ENCODE results near the gene SEC11A.

The SEC11A gene

GRCh38 chr15:84658080-84658787 is 57.7 kb downstream of the SEC11A start, which contains the start of gene NMB:
Gene NMB (minus strand): TSS chr15:84658199. CDS start chr15:84658152, 47 bp downstream.
- no peak within 1 kb of the TSS for H3K27ac ChIP-seq
- no peaks in the 10 kb centered on the region for H3K36me3 ChIP-seq (ENCODE audit: control insufficient read depth, insufficient read depth, low read length)
- peak; percentile 46 for TF ChIP-seq CTCF (IDR thresholded peaks at IDR 0.05)

GRCh38 chr15:84657748-84658079 is 58.2 kb downstream of the SEC11A start:
- Histone ChIP-seq H3K79me2 (peaks cover 4% of the 10 kb centered on the region), H3K9ac (no peak overlapping the region), H3K4me3 (ENCODE audit: low read depth, low read length) (peak overlapping the region; percentile 40), H3K4me2 (ENCODE audit: low read length) (peak overlapping the region; percentile 78), H3K4me1 (peaks cover 6% of the 10 kb centered on the region), H3K36me3 (ENCODE audit: control insufficient read depth, insufficient read depth, low read length) (no peaks in the 10 kb centered on the region), H3K27ac (no peak overlapping the region), H3K9me3 (ENCODE audit: control insufficient read depth, low read length) (no peaks in the 10 kb centered on the region), H3K27me3 (ENCODE audit: control insufficient read depth, insufficient read depth, low read length) (no peaks in the 10 kb centered on the region), H2AFZ (peak overlapping the region; percentile 89)
- TF ChIP-seq CTCF (IDR thresholded peaks at IDR 0.05) = no peak

More at GRCh38 chr15:84658080-84658787, 57.7 kb downstream of the SEC11A start, which contains the start of gene NMB:
- peak within 1 kb of the TSS; percentile 78 for H3K4me2 ChIP-seq (ENCODE audit: low read length)
- H3K4me3 ChIP-seq (ENCODE audit: low read depth, low read length) = peak within 1 kb of the TSS; percentile 40
- H3K4me1 ChIP-seq = peaks cover 4% of the 10 kb centered on the region
- H3K9ac ChIP-seq = no peak within 1 kb of the TSS
- no peaks in the 10 kb centered on the region for H3K27me3 ChIP-seq (ENCODE audit: control insufficient read depth, insufficient read depth, low read length)
- no peaks in the 10 kb centered on the region for H3K9me3 ChIP-seq (ENCODE audit: control insufficient read depth, low read length)
- peaks cover 4% of the 10 kb centered on the region for H3K79me2 ChIP-seq
- peak within 1 kb of the TSS; percentile 89 for H2AFZ ChIP-seq

- no peak overlapping the region for H2AFZ ChIP-seq
- TF ChIP-seq CTCF (IDR thresholded peaks at IDR 0.05) = no peak
- peaks cover 6% of the 10 kb centered on the region for H3K4me1 ChIP-seq
- H3K4me3 ChIP-seq (ENCODE audit: low read depth, low read length) = no peak overlapping the region
- no peak overlapping the region for H3K4me2 ChIP-seq (ENCODE audit: low read length)
- no peaks in the 10 kb centered on the region for H3K9me3 ChIP-seq (ENCODE audit: control insufficient read depth, low read length)
- H3K79me2 ChIP-seq = peaks cover 4% of the 10 kb centered on the region
- H3K9ac ChIP-seq = no peak overlapping the region
- H3K36me3 ChIP-seq (ENCODE audit: control insufficient read depth, insufficient read depth, low read length) = no peaks in the 10 kb centered on the region
- H3K27me3 ChIP-seq (ENCODE audit: control insufficient read depth, insufficient read depth, low read length) = no peaks in the 10 kb centered on the region
- H3K27ac ChIP-seq = no peak overlapping the region
Measured at GRCh38 chr15:84656972-84657371, 59.0 kb downstream of the SEC11A start.

- Histone ChIP-seq H3K4me1 (peaks cover 6% of the 10 kb centered on the region), H3K79me2 (peaks cover 4% of the 10 kb centered on the region), H3K27me3 (ENCODE audit: control insufficient read depth, insufficient read depth, low read length) (no peaks in the 10 kb centered on the region), H3K9me3 (ENCODE audit: control insufficient read depth, low read length) (no peaks in the 10 kb centered on the region), H3K27ac (peak overlapping the region; percentile 77), H3K36me3 (ENCODE audit: control insufficient read depth, insufficient read depth, low read length) (no peaks in the 10 kb centered on the region), H3K4me2 (ENCODE audit: low read length) (peak overlapping the region; percentile 77), H3K9ac (no peak overlapping the region), H3K4me3 (ENCODE audit: low read depth, low read length) (peak overlapping the region; percentile 87), H2AFZ (peak overlapping the region; percentile 85)
- peak; percentile 43 for TF ChIP-seq CTCF (IDR thresholded peaks at IDR 0.05)
Measured at GRCh38 chr15:84654689-84655453, 61.1 kb downstream of the SEC11A start.
